Sigmoid colon (tissue), 7 donors: ENCODE measurements around the gene HTRA2. TPM values are rescaled to one million over a fixed set of nuclear protein-coding genes. Genes with fewer than 3 reads are reported as not detected.
A peak's percentile ranks its signal among the peaks of the same experiment; 100 is the strongest.

Source experiments
- DNase-seq: peaks from one replicate; pipeline ENCODE4 v3.0.0-alpha.2; 2019
- H3K27ac ChIP-seq, 4 donors: fragments of 200-600 bp; sonication (generic); one replicate each; pipeline ENCODE4 v1.5.1; 2016 to 2019; ENCODE audit warnings: mild to moderate bottlenecking in 1 of 4
- H3K27me3 ChIP-seq, 3 donors: fragments of 200-600 bp; sonication (generic); one replicate each; pipeline ENCODE4 v1.5.1; 2019; ENCODE audit warnings: mild to moderate bottlenecking in 1 of 3
- H3K36me3 ChIP-seq, 4 donors: fragments of 200-600 bp; sonication (generic); one replicate each; pipeline ENCODE4 v1.5.1; 2016 to 2019
- H3K4me1 ChIP-seq, 4 donors: fragments of 200-600 bp; sonication (generic); one replicate each; pipeline ENCODE4 v1.5.1; 2017 to 2019
- H3K4me3 ChIP-seq, 4 donors: fragments of 200-600 bp; sonication (generic); one replicate each; pipeline ENCODE4 v1.5.1; 2017 to 2019; ENCODE audit warnings: mild to moderate bottlenecking in 2 of 4, moderate library complexity in 1 of 4
- H3K9me3 ChIP-seq, 4 donors: fragments of 200-600 bp in 3 of 4; sonication (generic) in 3 of 4; one replicate each; pipeline versions ENCODE4 v1.5.1 to v1.6.1; 2013 to 2019
- EP300 ChIP-seq, 4 donors: sonication (generic); formaldehyde crosslinking; IDR thresholded peaks; one replicate each; pipeline ENCODE4 v1.6.1; 2017; ENCODE audit warnings: antibody characterized with exemption in 4 of 4
- POLR2A ChIP-seq, 2 donors: fragments of 450-650 bp; IDR thresholded peaks; one replicate each; pipeline ENCODE4 v1.6.1; 2016; ENCODE audit warnings: antibody characterized with exemption in 2 of 2, mild to moderate bottlenecking in 2 of 2, moderate library complexity in 2 of 2
- POLR2AphosphoS5 ChIP-seq, 4 donors: sonication (generic); formaldehyde crosslinking; IDR thresholded peaks; one replicate each; pipeline ENCODE4 v1.6.1; 2017; ENCODE audit warnings: antibody characterized with exemption in 4 of 4
- WGBS, 2 donors: extraction: QIAGEN DNeasy Blood & Tissue Kit; methylation state at CpG; one replicate each; pipeline ENCODE4 v1.1.7; 2013; 5-methylcytosine and 5-hydroxymethylcytosine counted together
- intact Hi-C: fragments of 100-400 bp; cut with DNase I; formaldehyde crosslinking; loops from one replicate; pipeline ENCODE4 v1.15.1; 2023
- polyA plus RNA-seq, 3 donors: library from polyadenylated mRNA; stranded (reverse); fragments of 200-250 nt; gene quantifications; one replicate each; pipeline ENCODE4 v1.2.3, GENCODE V29; 2013
- total RNA-seq, 4 donors: library from RNA; depleted of rRNA; stranded (reverse); fragments of >200 nt; gene quantifications; one replicate each; pipeline ENCODE4 v1.1.0, GENCODE V29; 2016
- TF ChIP-seq, protein P1 (sequence below), 4 experiments: fragments of 450-650 bp in 3 of 4; fragments of 200-600 bp in 1 of 4; IDR thresholded peaks; one replicate each; pipeline ENCODE4 v1.5.1; 2016 to 2019; ENCODE audit warnings: antibody characterized with exemption in 4 of 4, mild to moderate bottlenecking in 3 of 4, moderate library complexity in 2 of 4
- donor health status: healthy with polysubstance abuse.
- donor health status: Bipolar disorder and iron deficiency.
- donor health status: healthy.

The HTRA2 gene
- total and polyA plus RNA-seq, 7 donors: 19.7 to 39.8 (median 29.6) TPM

DNA sequence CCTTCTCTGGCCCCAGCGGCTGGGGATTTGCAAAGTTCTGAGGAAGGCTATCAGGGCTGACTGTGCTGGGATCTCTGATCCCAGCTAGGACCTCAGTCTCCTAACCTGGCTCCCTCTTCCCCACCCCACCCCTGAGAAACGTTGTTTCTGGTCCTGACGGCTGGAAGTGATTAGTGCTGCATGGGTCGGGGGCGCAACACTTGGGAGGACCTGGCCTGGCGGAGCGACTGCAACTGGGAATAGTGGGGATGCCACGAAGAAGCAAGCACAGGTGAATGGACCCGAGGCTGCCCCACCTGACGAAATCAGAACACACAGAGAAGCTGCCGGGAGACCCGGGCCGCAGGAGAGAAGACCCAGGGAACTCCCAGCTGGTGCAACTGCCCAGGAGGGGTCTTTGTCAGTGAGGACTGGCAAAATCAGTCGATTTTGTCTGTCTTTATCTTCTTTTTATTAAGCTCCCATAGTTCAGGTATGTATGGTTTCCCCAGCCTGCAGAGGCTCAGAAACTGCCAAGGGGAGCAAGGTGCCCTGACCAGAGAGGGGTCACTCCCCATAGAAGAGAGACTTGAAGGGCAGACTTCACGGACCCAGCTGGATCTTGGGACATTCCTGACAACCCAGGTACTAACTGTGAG, 29.7 kb upstream of the HTRA2 start:
- Histone ChIP-seq H3K4me3 (peak overlapping the region in 2 of 4 donors; percentile 36 to 44), H3K27me3 (peaks cover 49 to 85% (median 55%) of the 10 kb centered on the region in 3 donors), H3K36me3 (peaks cover 0 to 8% (median 3%) of the 10 kb centered on the region in 4 donors), H3K27ac (no peak overlapping the region), H3K4me1 (peaks cover 0 to 50% (median 39%) of the 10 kb centered on the region in 4 donors), H3K9me3 (no peaks in the 10 kb centered on the region)
- TF ChIP-seq, protein P1, sequence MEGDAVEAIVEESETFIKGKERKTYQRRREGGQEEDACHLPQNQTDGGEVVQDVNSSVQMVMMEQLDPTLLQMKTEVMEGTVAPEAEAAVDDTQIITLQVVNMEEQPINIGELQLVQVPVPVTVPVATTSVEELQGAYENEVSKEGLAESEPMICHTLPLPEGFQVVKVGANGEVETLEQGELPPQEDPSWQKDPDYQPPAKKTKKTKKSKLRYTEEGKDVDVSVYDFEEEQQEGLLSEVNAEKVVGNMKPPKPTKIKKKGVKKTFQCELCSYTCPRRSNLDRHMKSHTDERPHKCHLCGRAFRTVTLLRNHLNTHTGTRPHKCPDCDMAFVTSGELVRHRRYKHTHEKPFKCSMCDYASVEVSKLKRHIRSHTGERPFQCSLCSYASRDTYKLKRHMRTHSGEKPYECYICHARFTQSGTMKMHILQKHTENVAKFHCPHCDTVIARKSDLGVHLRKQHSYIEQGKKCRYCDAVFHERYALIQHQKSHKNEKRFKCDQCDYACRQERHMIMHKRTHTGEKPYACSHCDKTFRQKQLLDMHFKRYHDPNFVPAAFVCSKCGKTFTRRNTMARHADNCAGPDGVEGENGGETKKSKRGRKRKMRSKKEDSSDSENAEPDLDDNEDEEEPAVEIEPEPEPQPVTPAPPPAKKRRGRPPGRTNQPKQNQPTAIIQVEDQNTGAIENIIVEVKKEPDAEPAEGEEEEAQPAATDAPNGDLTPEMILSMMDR (IDR thresholded peaks at IDR 0.05): no peak
- no peak for TF ChIP-seq POLR2A (IDR thresholded peaks at IDR 0.05)
- TF ChIP-seq EP300 (IDR thresholded peaks at IDR 0.05): no peak
- TF ChIP-seq POLR2AphosphoS5 (IDR thresholded peaks at IDR 0.05): no peak
- WGBS, 2 donors: 62 to 65% methylated on average over 15 of the region's 15 CpGs
- DNase-seq: no peak
- intact Hi-C loops: no loop called here

DNA sequence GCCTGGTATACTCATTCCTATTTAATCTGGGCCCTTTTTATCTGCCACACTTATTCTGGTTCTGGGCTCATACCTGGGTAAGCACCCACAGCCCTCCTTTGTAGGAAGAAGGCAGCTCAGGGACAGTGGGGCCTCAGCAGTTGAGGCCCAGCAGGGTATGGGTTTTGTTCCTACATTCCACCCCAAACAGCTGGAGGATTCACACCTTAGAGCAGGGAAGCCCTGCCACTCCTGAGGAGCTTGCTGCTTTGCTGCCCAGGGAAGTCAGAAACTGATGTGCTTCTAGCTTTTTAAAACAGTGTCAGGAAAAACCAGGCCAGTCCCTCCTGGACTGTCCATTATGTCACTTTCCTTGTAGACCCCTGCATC, 29.2 kb upstream of the HTRA2 start:
- H3K36me3 ChIP-seq: peaks cover 0 to 13% (median 8%) of the 10 kb centered on the region in 4 donors
- intact Hi-C loops: no loop called here
- no peak for DNase-seq
- H3K4me1 ChIP-seq: peaks cover 0 to 54% (median 44%) of the 10 kb centered on the region in 4 donors
- TF ChIP-seq POLR2AphosphoS5 (IDR thresholded peaks at IDR 0.05) (no peak), EP300 (IDR thresholded peaks at IDR 0.05) (no peak), POLR2A (IDR thresholded peaks at IDR 0.05) (no peak)
- TF ChIP-seq, protein P1 (IDR thresholded peaks at IDR 0.05): no peak
- H3K4me3 ChIP-seq: no peak overlapping the region
- H3K27ac ChIP-seq: no peak overlapping the region
- H3K9me3 ChIP-seq: no peaks in the 10 kb centered on the region
- peaks cover 49 to 90% (median 55%) of the 10 kb centered on the region in 3 donors for H3K27me3 ChIP-seq

DNA sequence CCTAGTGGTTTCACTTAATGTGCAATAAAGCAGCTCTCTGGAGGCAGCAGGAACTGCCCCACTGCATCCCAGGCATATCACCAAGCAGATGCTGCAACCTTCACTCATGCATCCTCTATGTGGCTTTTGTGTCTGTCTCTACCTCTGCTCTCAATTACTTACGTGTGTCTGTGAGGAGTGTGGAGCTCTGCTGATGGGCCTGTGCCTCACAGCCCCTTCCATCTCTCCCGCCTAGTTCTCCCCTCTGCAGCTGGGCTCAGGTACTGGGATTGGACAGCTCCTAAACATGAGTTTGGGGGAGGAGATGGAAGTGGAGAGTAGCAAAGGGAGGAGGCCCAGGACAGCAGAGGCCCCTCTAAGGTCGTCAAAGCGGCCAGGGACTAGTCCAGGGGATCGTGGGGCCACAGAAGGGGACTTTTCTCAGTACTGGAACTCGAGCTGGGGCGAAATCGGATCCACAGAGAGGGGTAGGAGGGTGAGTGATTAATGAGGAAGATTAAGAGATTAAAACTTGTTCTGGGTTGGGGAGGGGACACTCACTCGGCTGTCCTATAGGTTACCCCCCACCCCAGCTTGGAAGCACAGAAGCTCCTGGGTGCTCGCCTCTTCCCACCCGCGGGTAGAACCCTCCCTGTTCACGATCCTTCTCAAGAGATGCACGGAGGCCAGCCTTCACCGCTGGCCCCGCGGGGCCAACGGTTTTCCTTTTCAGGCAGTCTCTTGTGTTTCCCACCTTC, 28.2 kb upstream of the HTRA2 start:
- Histone ChIP-seq H3K27ac (no peak overlapping the region), H3K27me3 (peaks cover 49 to 99% (median 55%) of the 10 kb centered on the region in 3 donors), H3K4me3 (no peak overlapping the region), H3K4me1 (peaks cover 0 to 63% (median 53%) of the 10 kb centered on the region in 4 donors), H3K36me3 (peaks cover 0 to 20% (median 12%) of the 10 kb centered on the region in 4 donors), H3K9me3 (no peaks in the 10 kb centered on the region)
- DNase-seq: no peak
- 79 to 86% methylated on average over 18 of the region's 18 CpGs for WGBS, 2 donors
- TF ChIP-seq POLR2AphosphoS5 (IDR thresholded peaks at IDR 0.05) (no peak), EP300 (IDR thresholded peaks at IDR 0.05) (no peak), POLR2A (IDR thresholded peaks at IDR 0.05) (no peak)
- TF ChIP-seq, protein P1 (IDR thresholded peaks at IDR 0.05): no peak
- intact Hi-C loops: no loop called here

DNA sequence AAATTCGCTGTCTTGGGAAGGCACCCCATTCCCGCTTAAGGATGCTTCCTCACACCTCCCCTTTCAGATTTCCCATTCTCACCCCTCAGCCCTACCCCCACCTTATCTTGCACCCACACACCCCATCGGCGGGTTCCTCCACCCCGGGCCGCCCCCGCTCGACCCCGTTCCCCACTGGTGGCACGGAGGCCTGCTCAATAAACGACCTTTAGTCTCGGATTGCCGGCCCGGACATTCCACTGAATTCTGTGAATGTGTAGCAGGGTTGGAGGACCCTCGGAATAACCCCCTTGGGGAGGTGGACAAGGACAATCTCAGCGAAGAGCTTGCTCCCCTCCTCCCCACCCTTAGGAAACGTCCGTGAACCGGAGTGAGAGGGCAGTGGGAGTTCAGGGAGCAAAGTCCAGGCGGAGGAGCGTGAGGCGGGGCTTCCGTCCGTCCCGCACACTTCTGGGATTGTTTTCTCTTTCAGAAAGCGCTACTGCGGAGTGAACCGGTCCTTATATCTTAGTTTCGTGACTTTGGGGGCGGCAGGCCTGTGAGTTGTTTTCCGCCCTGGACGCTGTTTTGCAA, 27.5 kb upstream of the HTRA2 start:
- DNase-seq: no peak
- intact Hi-C loops: no loop called here
- peak overlapping the region; percentile 26 to 56 (median 44) for H3K4me3 ChIP-seq
- 11 to 16% methylated on average over 32 of the region's 32 CpGs for WGBS, 2 donors
- TF ChIP-seq, protein P1 (IDR thresholded peaks at IDR 0.05): no peak
- TF ChIP-seq EP300 (IDR thresholded peaks at IDR 0.05) (no peak), POLR2A (IDR thresholded peaks at IDR 0.05) (no peak), POLR2AphosphoS5 (IDR thresholded peaks at IDR 0.05) (no peak)
- no peaks in the 10 kb centered on the region for H3K9me3 ChIP-seq
- peaks cover 0 to 20% (median 12%) of the 10 kb centered on the region in 4 donors for H3K36me3 ChIP-seq
- H3K4me1 ChIP-seq: peaks cover 0 to 69% (median 58%) of the 10 kb centered on the region in 4 donors
- H3K27me3 ChIP-seq: peaks cover 49 to 97% (median 54%) of the 10 kb centered on the region in 3 donors
- H3K27ac ChIP-seq: peak overlapping the region; percentile 52 to 76 (median 70)
